GM18520 (cell line): ENCODE measurements around the gene TRAF6.
"Not testable (repeated sequence)": the region's sequence is repeated elsewhere in the genome, so short reads cannot be mapped to it uniquely, and the experiment has no call there.

Source experiments
- ATAC-seq: cut with Tn5 transposase; IDR thresholded peaks from one replicate; pipeline ENCODE4 v1.9.1; 2021; ENCODE audit not compliant: unreplicated experiment

The TRAF6 gene

GRCh38 chr11:36493332-36493731, 16.7 kb downstream of the TRAF6 start:
- no peak for ATAC-seq

GRCh38 chr11:36492724-36493304, 17.3 kb downstream of the TRAF6 start:
- ATAC-seq: no peak

GRCh38 chr11:36490026-36490806, 19.9 kb downstream of the TRAF6 start:
- ATAC-seq: no peak

- ATAC-seq: no peak
Measured at GRCh38 chr11:36488096-36488495, 22.0 kb downstream of the TRAF6 start.

GRCh38 chr11:36487619-36488018, 22.5 kb downstream of the TRAF6 start:
- no peak for ATAC-seq

- no peak for ATAC-seq
Measured at GRCh38 chr11:36485298-36486002, 24.6 kb downstream of the TRAF6 start.

- ATAC-seq: not testable (repeated sequence)
Measured at GRCh38 chr11:36483042-36483441, 27.0 kb downstream of the TRAF6 start.

- no peak for ATAC-seq
Measured at GRCh38 chr11:36480833-36481232, 29.2 kb downstream of the TRAF6 start.

GRCh38 chr11:36478700-36479329, 31.3 kb downstream of the TRAF6 start:
- ATAC-seq: no peak

- ATAC-seq: no peak
Measured at GRCh38 chr11:36475192-36475591, 34.9 kb downstream of the TRAF6 start.

- ATAC-seq: no peak
Measured at GRCh38 chr11:36471577-36471976, 38.5 kb downstream of the TRAF6 start.

GRCh38 chr11:36469881-36470802, 39.9 kb downstream of the TRAF6 start:
- no peak for ATAC-seq

GRCh38 chr11:36469063-36469462, 41.0 kb downstream of the TRAF6 start:
- no peak for ATAC-seq

GRCh38 chr11:36467916-36468315, 42.2 kb downstream of the TRAF6 start:
- no peak for ATAC-seq

GRCh38 chr11:36467012-36467411, 43.1 kb downstream of the TRAF6 start:
- no peak for ATAC-seq

GRCh38 chr11:36465449-36466163, 44.5 kb downstream of the TRAF6 start:
- ATAC-seq: no peak

- ATAC-seq: no peak
Measured at GRCh38 chr11:36464720-36465119, 45.4 kb downstream of the TRAF6 start.

GRCh38 chr11:36463781-36464180, 46.3 kb downstream of the TRAF6 start:
- no peak for ATAC-seq

- no peak for ATAC-seq
Measured at GRCh38 chr11:36462321-36462720, 47.8 kb downstream of the TRAF6 start.

GRCh38 chr11:36460220-36460619, 49.9 kb downstream of the TRAF6 start:
- no peak for ATAC-seq
